H1 (cell line): ENCODE data around the gene FBXO38. TPM values are rescaled to one million over a fixed set of nuclear protein-coding genes. Genes with fewer than 3 reads are reported as not detected.
A peak's percentile ranks its signal among the peaks of the same experiment; 100 is the strongest.

Experiments
- CTCF ChIA-PET: fragments of 300-600 bp; sonication (Branson Sonifier 250); formaldehyde crosslinking; loops from one replicate; lab custom pipeline; 2021; ENCODE audit not compliant: partially characterized antibody; lab: Charles Lee
- POLR2A ChIA-PET: fragments of 300-600 bp; sonication (Branson Sonifier 250); formaldehyde crosslinking; loops from one replicate; lab custom pipeline; 2021; ENCODE audit warnings: inconsistent platforms; ENCODE audit not compliant: partially characterized antibody; lab: Charles Lee
- DNase-seq, 2 experiments: peaks; one replicate each; pipeline versions ENCODE4 v3.0.0 to v3.0.0-alpha.2; 2010 to 2022; ENCODE audit warnings: low spot score in 2 of 2, low read depth in 1 of 2, mixed read lengths in 1 of 2
- FAIRE-seq: peaks from 2 replicates; lab custom pipeline; 2011; peaks lifted over from hg19 to GRCh38; lab: Jason Lieb, UNC
- H2AFZ ChIP-seq: 2 replicates; pipeline ENCODE4 v1.8.1; 2012; ENCODE audit warnings: low read length, inconsistent platforms
- H2AK5ac ChIP-seq: 2 replicates; pipeline ENCODE4 v1.6.1; 2013; ENCODE audit warnings: low read depth, low read length
- H2BK120ac ChIP-seq: replicated peaks from 2 replicates; pipeline ENCODE3; 2013; ENCODE audit warnings: low read depth, low read length, inconsistent platforms
- H2BK12ac ChIP-seq: 2 replicates; pipeline ENCODE4 v1.6.1; 2013; ENCODE audit warnings: low read depth, low read length
- H2BK15ac ChIP-seq: 2 replicates; pipeline ENCODE4 v1.6.1; 2013; ENCODE audit warnings: low read length
- H2BK20ac ChIP-seq: 2 replicates; pipeline ENCODE4 v1.6.1; 2013; ENCODE audit warnings: low read length
- H2BK5ac ChIP-seq: 2 replicates; pipeline ENCODE4 v1.6.1; 2013; ENCODE audit warnings: low read depth, low read length
- H3K14ac ChIP-seq: 2 replicates; pipeline ENCODE4 v1.6.1; 2013; ENCODE audit warnings: inconsistent platforms; ENCODE audit not compliant: insufficient read length
- H3K18ac ChIP-seq: 2 replicates; pipeline ENCODE4 v1.6.1; 2013; ENCODE audit warnings: low read length; ENCODE audit errors: extremely low read depth
- H3K23ac ChIP-seq: 2 replicates; pipeline ENCODE4 v1.6.1; 2013; ENCODE audit warnings: inconsistent platforms; ENCODE audit not compliant: insufficient read length
- H3K23me2 ChIP-seq: 2 replicates; pipeline ENCODE4 v1.6.1; 2013; ENCODE audit warnings: low read depth, low read length
- H3K27ac ChIP-seq: 2 replicates; pipeline ENCODE4 v1.6.1; 2011; ENCODE audit warnings: low read depth, low read length, inconsistent platforms
- H3K27me3 ChIP-seq, 4 experiments: replicated peaks in 1 of 4; 1 replicate in 1 of 4; 2 replicates in 3 of 4; pipeline versions ENCODE4 v1.6.1 to v1.8.1; 2011 to 2013; ENCODE audit warnings: low read length in 3 of 4, mild to moderate bottlenecking in 3 of 4, inconsistent platforms in 2 of 4, mixed read lengths in 2 of 4, moderate library complexity in 1 of 4; ENCODE audit not compliant: control insufficient read depth in 3 of 4, insufficient read depth in 3 of 4; ENCODE audit errors: extremely low read depth in 1 of 4
- H3K36me3 ChIP-seq, 4 experiments: 2 replicates each; pipeline versions ENCODE4 v1.6.1 to v1.8.1; 2011 to 2013; ENCODE audit warnings: mild to moderate bottlenecking in 4 of 4, low read length in 3 of 4, moderate library complexity in 2 of 4, control low read depth in 1 of 4, inconsistent platforms in 1 of 4; ENCODE audit not compliant: insufficient read depth in 4 of 4, control insufficient read depth in 2 of 4
- H3K4ac ChIP-seq: replicated peaks from 2 replicates; pipeline ENCODE3; 2013; ENCODE audit warnings: low read length, low read depth, mixed read lengths, inconsistent platforms; ENCODE audit not compliant: insufficient read length
- H3K4me1 ChIP-seq, 4 experiments: replicated peaks in 1 of 4; 1 replicate in 1 of 4; 2 replicates in 3 of 4; pipeline versions ENCODE4 v1.6.1 to v1.8.1; 2011 to 2013; ENCODE audit warnings: low read length in 3 of 4, inconsistent platforms in 2 of 4, mixed read lengths in 1 of 4; ENCODE audit not compliant: insufficient read depth in 4 of 4, control insufficient read depth in 3 of 4
- H3K4me2 ChIP-seq, 2 experiments: 2 replicates each; pipeline versions ENCODE4 v1.6.1 to v1.8.1; 2011 to 2013; ENCODE audit warnings: low read depth in 2 of 2, low read length in 2 of 2, control low read depth in 1 of 2, inconsistent platforms in 1 of 2, mild to moderate bottlenecking in 1 of 2; ENCODE audit not compliant: insufficient read depth in 1 of 2
- H3K4me3 ChIP-seq, 4 experiments: fragments of 200-600, 300-600 bp in 1 of 4; sonication (generic), shearing (Covaris generic), sonication (Bioruptor Twin) in 1 of 4; 2 replicates each; pipeline versions ENCODE4 v1.5.1 to v1.8.1; 2011 to 2016; ENCODE audit warnings: low read length in 4 of 4, low read depth in 3 of 4, control low read depth in 2 of 4, inconsistent platforms in 2 of 4, mild to moderate bottlenecking in 2 of 4, mixed read lengths in 1 of 4, moderate library complexity in 1 of 4; ENCODE audit not compliant: insufficient read depth in 2 of 4; ENCODE audit errors: extremely low read depth in 1 of 4
- H3K56ac ChIP-seq: replicated peaks from 2 replicates; pipeline ENCODE3; 2013; ENCODE audit warnings: low read depth, mild to moderate bottlenecking, mixed read lengths, low read length, inconsistent platforms; ENCODE audit not compliant: insufficient read length
- H3K79me1 ChIP-seq: 2 replicates; pipeline ENCODE4 v1.6.1; 2013; ENCODE audit warnings: low read depth, low read length, control low read depth
- H3K79me2 ChIP-seq, 2 experiments: 2 replicates each; pipeline versions ENCODE4 v1.6.1 to v1.8.1; 2012 to 2013; ENCODE audit warnings: low read length in 2 of 2, mild to moderate bottlenecking in 2 of 2, inconsistent platforms in 1 of 2; ENCODE audit not compliant: insufficient read depth in 2 of 2, control insufficient read depth in 1 of 2
- H3K9ac ChIP-seq, 4 experiments: replicated peaks in 1 of 4; 1 replicate in 1 of 4; 2 replicates in 3 of 4; pipeline versions ENCODE4 v1.6.1 to v1.8.1; 2011 to 2013; ENCODE audit warnings: low read depth in 3 of 4, low read length in 3 of 4, control low read depth in 2 of 4, mild to moderate bottlenecking in 2 of 4, moderate library complexity in 2 of 4, inconsistent platforms in 1 of 4; ENCODE audit errors: extremely low read depth in 1 of 4
- H3K9me3 ChIP-seq, 2 experiments: 2 replicates each; pipeline versions ENCODE4 v1.6.1 to v1.8.1; 2012 to 2013; ENCODE audit warnings: mild to moderate bottlenecking in 2 of 2, moderate library complexity in 2 of 2, control low read depth in 1 of 2, inconsistent platforms in 1 of 2, low read depth in 1 of 2, low read length in 1 of 2, mixed read lengths in 1 of 2; ENCODE audit not compliant: insufficient read depth in 2 of 2
- H4K20me1 ChIP-seq, 2 experiments: replicated peaks in 1 of 2; 2 replicates each; pipeline versions ENCODE3 to v1.8.1; 2011 to 2013; ENCODE audit warnings: inconsistent platforms in 2 of 2, low read length in 2 of 2, mild to moderate bottlenecking in 1 of 2; ENCODE audit not compliant: insufficient read depth in 2 of 2, control insufficient read depth in 1 of 2
- H4K5ac ChIP-seq: 2 replicates; pipeline ENCODE4 v1.6.1; 2013; ENCODE audit warnings: low read length, low read depth, mixed read lengths, inconsistent platforms; ENCODE audit not compliant: insufficient read length
- H4K8ac ChIP-seq: 2 replicates; pipeline ENCODE4 v1.8.0; 2013; ENCODE audit warnings: mild to moderate bottlenecking, moderate library complexity, low read length, inconsistent platforms; ENCODE audit not compliant: insufficient read depth; ENCODE audit errors: extremely low read depth
- H4K91ac ChIP-seq: replicated peaks from 2 replicates; pipeline ENCODE3; 2013; ENCODE audit warnings: low read length, mixed read lengths, inconsistent platforms; ENCODE audit not compliant: insufficient read length
- BCL11A ChIP-seq, 2 experiments: IDR thresholded peaks; one replicate each; pipeline ENCODE4 v1.6.1; 2011; ENCODE audit warnings: low read depth in 2 of 2, low read length in 2 of 2, mild to moderate bottlenecking in 2 of 2
- CBX8 ChIP-seq: fragments of 300-800, 300-1000 bp; sonication (generic); IDR thresholded peaks from 2 replicates; pipeline ENCODE4 v1.7.1; 2016; ENCODE audit warnings: low read depth, low read length, borderline replicate concordance
- CEBPB ChIP-seq: IDR thresholded peaks from 2 replicates; pipeline ENCODE4 v1.6.1; 2012; ENCODE audit warnings: low read depth, low read length
- POLR2A ChIP-seq, 2 experiments: IDR thresholded peaks; 1 replicate in 1 of 2; 2 replicates in 1 of 2; pipeline ENCODE4 v1.6.1; 2011; ENCODE audit warnings: low read depth in 2 of 2, low read length in 2 of 2, mild to moderate bottlenecking in 2 of 2; ENCODE audit errors: control extremely low read depth in 1 of 2
- TAF1 ChIP-seq: IDR thresholded peaks from 2 replicates; pipeline ENCODE4 v1.6.1; 2011; ENCODE audit warnings: mild to moderate bottlenecking, low read depth, low read length
- WGBS, 2 experiments: shearing (Covaris generic) in 1 of 2; methylation state at CpG; one replicate each; pipeline versions ENCODE4 v1.1.6 to v1.1.7; 2013 to 2015; ENCODE audit warnings: low lambda C conversion rate in 2 of 2, mixed read lengths in 2 of 2, inconsistent platforms in 1 of 2, low coverage in 1 of 2, missing lambda C conversion rate in 1 of 2; ENCODE audit not compliant: insufficient replicate concordance in 2 of 2, insufficient coverage in 1 of 2, insufficient read length in 1 of 2; ENCODE audit errors: extremely low coverage in 1 of 2, missing lambda C conversion rate in 1 of 2; 5-methylcytosine and 5-hydroxymethylcytosine counted together
- polyA plus RNA-seq, 7 experiments: library from polyadenylated mRNA; depleted of rRNA in 3 of 7; stranded (reverse) in 5 of 7; unstranded in 2 of 7; fragments of >200 nt in 5 of 7; fragments of 200-250 nt in 2 of 7; gene quantifications; 1 replicate in 5 of 7; 2 replicates in 1 of 7; 4 replicates in 1 of 7; pipeline versions ENCODE4 v1.2.1 to v1.2.3, GENCODE V29; 2011 to 2013; ENCODE audit warnings: missing spikeins in 2 of 7, mixed read lengths in 2 of 7
- total RNA-seq: library from RNA; stranded (reverse); fragmentation: NEBNext Ultra II Directional; extraction: Animal tissue kit (Norgen Biotek cat#: 25700); gene quantifications from 2 replicates; pipeline ENCODE4 v1.2.1, GENCODE V29; 2021

FBXO38 gene
- total and polyA plus RNA-seq, 2 of the 8 experiments (the other 6 are each of a cell fraction or from before 2014, with no cell fraction given): 9.1 to 34.3 TPM

DNA sequence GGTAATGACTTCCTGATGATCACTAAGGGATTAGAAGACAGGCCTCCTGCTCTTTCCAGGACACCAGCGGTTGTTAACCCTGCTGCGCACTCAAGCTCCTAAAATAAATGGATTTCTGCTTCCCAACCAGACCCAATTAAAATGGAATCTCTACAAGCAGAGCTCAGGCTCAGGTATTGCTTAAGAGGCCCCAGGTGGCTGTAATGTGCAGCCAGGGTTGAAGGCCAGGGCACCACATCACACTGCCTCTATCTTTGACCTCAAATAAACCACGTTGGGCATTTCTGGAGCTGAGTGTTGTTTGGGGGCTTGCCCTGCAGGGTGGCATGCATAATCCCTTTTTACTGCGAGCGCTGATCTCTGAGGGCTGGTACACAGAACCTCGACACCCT, 108.0 kb downstream of the FBXO38 start:
- H3K4me1 ChIP-seq: no peaks in the 10 kb centered on the region
- no peak overlapping the region for H2BK20ac ChIP-seq
- H3K23me2 ChIP-seq: no peaks in the 10 kb centered on the region
- no peak for TF ChIP-seq TAF1
- TF ChIP-seq POLR2A (IDR thresholded peaks at IDR 0.05; ENCODE audit: control extremely low read depth in 1 of 2, low read depth in 2 of 2, low read length in 2 of 2): no peak
- 0 out of 2 replicates have a peak, but pooled peaks have one; percentile 30 for TF ChIP-seq CEBPB
- no peak for TF ChIP-seq CBX8
- TF ChIP-seq BCL11A (IDR thresholded peaks at IDR 0.05; ENCODE audit: low read depth in 2 of 2, low read length in 2 of 2): no peak
- H3K9me3 ChIP-seq: no peaks in the 10 kb centered on the region
- no peak overlapping the region for H2BK12ac ChIP-seq
- no peak overlapping the region for H2BK15ac ChIP-seq
- H3K4ac ChIP-seq: no peak overlapping the region
- no peak overlapping the region for H3K23ac ChIP-seq
- no peak overlapping the region for H3K14ac ChIP-seq
- FAIRE-seq: no peak
- ChIA-PET CTCF (interaction anchor here (1.2 to 3.1 kb wide), 4 partner anchors 9 to 239 kb away, joined by 3 to 21 read pairs (median 11); no protein-coding TSS in a partner anchor), POLR2A (no interaction called here)
- no peak overlapping the region for H3K4me2 ChIP-seq
- no peak overlapping the region for H3K9ac ChIP-seq
- H4K8ac ChIP-seq: no peak overlapping the region
- no peaks in the 10 kb centered on the region for H4K20me1 ChIP-seq
- no peak overlapping the region for H3K56ac ChIP-seq
- H3K4me3 ChIP-seq: no peak overlapping the region
- no peaks in the 10 kb centered on the region for H3K36me3 ChIP-seq
- no peak for DNase-seq
- H2BK120ac ChIP-seq: no peak overlapping the region
- H2AK5ac ChIP-seq: no peak overlapping the region
- H3K27me3 ChIP-seq: no peaks in the 10 kb centered on the region; a peak in 1 of 7 replicates
- 68% methylated on average over 6 of the region's 6 CpGs; no CpG with 5 or more reads in 1 of the 2 experiments for WGBS, 2 experiments
- H3K79me1 ChIP-seq: no peaks in the 10 kb centered on the region
- H3K18ac ChIP-seq: no peak overlapping the region
- H3K27ac ChIP-seq: no peak overlapping the region
- H2BK5ac ChIP-seq: no peak overlapping the region
- H3K79me2 ChIP-seq: no peaks in the 10 kb centered on the region
- H4K5ac ChIP-seq: no peak overlapping the region
- no peak overlapping the region for H4K91ac ChIP-seq
- no peak overlapping the region for H2AFZ ChIP-seq
